ENCODE measurements around the gene DOK5. TPM values are rescaled to one million over a fixed set of nuclear protein-coding genes. Genes with fewer than 3 reads are reported as not detected.

The DOK5 gene
- total and polyA plus RNA-seq, 12 donors, result 0.51 to 21.1 (median 9.1) TPM

DNA sequence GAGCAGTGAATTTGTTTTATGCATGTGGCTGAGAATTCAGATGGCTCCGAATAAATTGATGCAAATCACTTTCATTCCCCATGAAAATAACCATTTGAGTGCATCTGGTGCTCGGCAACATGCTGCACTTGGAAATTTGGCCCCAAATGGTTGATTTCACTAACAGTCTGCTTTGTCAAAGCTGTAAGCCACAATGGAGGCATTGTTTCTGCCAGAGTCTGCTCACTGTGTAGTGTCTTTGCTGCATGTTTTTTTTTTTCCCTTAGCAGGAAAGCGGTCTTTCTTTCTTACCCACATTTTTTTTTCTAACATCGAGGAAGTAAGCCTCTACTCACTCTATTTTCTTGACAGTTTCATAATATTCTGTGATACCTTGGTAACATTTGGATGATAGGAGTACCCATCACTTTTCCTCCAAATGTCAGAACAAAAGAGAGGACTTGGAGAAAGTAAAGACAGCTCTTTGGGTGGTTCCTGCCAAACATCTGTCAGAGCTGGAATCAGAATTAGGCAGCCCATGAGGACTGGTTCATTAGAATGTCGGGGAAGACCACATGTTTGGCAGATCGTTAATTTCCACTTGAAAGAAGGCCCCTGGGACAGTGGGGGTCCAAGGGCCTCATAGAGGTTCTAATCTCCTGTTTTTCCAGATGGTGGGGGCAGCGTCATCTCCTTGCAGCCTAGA lies 149.5 kb downstream of the DOK5 start:
- H3K4me3 ChIP-seq, result no peak overlapping the region
- peak overlapping the region in 6 of 10 donors; percentile 3 to 53 (median 17) for H3K27ac ChIP-seq
- H3K4me1 ChIP-seq, result peaks cover 0 to 13% (median 3%) of the 10 kb centered on the region in 9 donors
- WGBS, 2 donors, result 45 to 48% methylated on average over 7 of the region's 7 CpGs
- DNase-seq (peak in 1 of 2 donors; percentile 43), ATAC-seq (peak in 7 of 8 donors; percentile 30 to 83 (median 67))
- no peaks in the 10 kb centered on the region for H3K9me3 ChIP-seq
- intact Hi-C loops (cut with DNase I), result loop anchor here in 3 of 10 donors (10.0 kb wide), 2 partner anchors 140 to 150 kb away; partner anchors contain the start of gene DOK5 (in 2 of the 3)
- H3K27me3 ChIP-seq, result no peaks in the 10 kb centered on the region
- H3K36me3 ChIP-seq, result no peaks in the 10 kb centered on the region
- TF ChIP-seq, protein P1, sequence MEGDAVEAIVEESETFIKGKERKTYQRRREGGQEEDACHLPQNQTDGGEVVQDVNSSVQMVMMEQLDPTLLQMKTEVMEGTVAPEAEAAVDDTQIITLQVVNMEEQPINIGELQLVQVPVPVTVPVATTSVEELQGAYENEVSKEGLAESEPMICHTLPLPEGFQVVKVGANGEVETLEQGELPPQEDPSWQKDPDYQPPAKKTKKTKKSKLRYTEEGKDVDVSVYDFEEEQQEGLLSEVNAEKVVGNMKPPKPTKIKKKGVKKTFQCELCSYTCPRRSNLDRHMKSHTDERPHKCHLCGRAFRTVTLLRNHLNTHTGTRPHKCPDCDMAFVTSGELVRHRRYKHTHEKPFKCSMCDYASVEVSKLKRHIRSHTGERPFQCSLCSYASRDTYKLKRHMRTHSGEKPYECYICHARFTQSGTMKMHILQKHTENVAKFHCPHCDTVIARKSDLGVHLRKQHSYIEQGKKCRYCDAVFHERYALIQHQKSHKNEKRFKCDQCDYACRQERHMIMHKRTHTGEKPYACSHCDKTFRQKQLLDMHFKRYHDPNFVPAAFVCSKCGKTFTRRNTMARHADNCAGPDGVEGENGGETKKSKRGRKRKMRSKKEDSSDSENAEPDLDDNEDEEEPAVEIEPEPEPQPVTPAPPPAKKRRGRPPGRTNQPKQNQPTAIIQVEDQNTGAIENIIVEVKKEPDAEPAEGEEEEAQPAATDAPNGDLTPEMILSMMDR (IDR thresholded peaks at IDR 0.05), result no peak

DNA sequence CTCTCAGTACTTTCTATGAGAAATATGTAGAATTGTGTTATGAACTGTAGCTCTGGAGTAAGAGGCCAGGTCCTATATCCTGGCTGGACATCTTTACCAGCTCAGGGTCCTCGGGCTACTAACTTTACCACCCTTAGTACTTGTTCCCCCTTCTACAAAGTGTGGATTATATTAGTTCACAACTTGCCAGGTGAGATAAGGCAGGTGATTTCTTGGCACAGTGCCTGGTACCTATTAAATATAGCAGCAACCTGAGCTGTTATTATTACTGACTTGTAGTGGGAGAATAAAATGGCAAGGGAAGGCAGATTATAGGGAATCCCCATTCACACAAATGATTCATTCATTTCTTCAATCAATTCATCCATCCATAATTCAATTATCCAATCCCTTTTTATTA lies 150.1 kb downstream of the DOK5 start:
- ATAC-seq (peak in 1 of 8 donors; percentile 21), DNase-seq (no peak)
- H3K36me3 ChIP-seq, result no peaks in the 10 kb centered on the region
- TF ChIP-seq, protein P1 (IDR thresholded peaks at IDR 0.05), result no peak
- no peaks in the 10 kb centered on the region for H3K9me3 ChIP-seq
- H3K27me3 ChIP-seq, result no peaks in the 10 kb centered on the region
- H3K27ac ChIP-seq, result peak overlapping the region in 3 of 10 donors; percentile 14 to 50 (median 18)
- WGBS, 2 donors, result 52 to 62% methylated on average over 1 of the region's 1 CpG
- no peak overlapping the region for H3K4me3 ChIP-seq
- intact Hi-C loops (cut with DNase I), result loop anchor here in 3 of 10 donors (10.0 kb wide), 2 partner anchors 141 to 151 kb away; partner anchors contain the start of gene DOK5 (in 2 of the 3)
- H3K4me1 ChIP-seq, result peaks cover 0 to 13% (median 3%) of the 10 kb centered on the region in 9 donors

DNA sequence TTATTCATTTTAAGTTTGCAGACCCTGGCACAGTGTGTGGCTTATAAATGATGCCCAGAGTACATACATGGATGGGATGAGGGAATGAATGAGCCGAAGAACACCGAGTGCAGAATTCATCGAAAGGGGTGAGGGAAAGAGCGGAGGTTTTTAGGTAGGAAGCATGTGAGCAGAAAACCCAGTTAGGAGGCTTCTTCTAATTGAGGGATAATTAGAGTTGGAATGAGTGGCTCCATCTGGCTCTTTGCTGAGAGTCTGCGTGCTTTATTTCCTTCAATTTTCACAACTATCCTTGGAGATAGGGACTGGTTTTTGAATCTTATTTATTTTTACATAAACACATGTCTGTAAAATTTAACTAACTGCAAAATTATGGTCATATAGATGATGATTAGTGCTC lies 150.7 kb downstream of the DOK5 start:
- intact Hi-C loops (cut with DNase I), result loop anchor here in 3 of 10 donors (10.0 kb wide), 2 partner anchors 141 to 151 kb away; partner anchors contain the start of gene DOK5 (in 2 of the 3)
- H3K27me3 ChIP-seq, result no peaks in the 10 kb centered on the region
- no peak overlapping the region for H3K27ac ChIP-seq
- H3K4me1 ChIP-seq, result peaks cover 0 to 13% (median 3%) of the 10 kb centered on the region in 9 donors
- ATAC-seq (no peak), DNase-seq (no peak)
- 97% methylated on average over 5 of the region's 5 CpGs for WGBS, 2 donors
- no peaks in the 10 kb centered on the region for H3K36me3 ChIP-seq
- TF ChIP-seq, protein P1 (IDR thresholded peaks at IDR 0.05), result no peak
- H3K9me3 ChIP-seq, result no peaks in the 10 kb centered on the region
- no peak overlapping the region for H3K4me3 ChIP-seq

DNA sequence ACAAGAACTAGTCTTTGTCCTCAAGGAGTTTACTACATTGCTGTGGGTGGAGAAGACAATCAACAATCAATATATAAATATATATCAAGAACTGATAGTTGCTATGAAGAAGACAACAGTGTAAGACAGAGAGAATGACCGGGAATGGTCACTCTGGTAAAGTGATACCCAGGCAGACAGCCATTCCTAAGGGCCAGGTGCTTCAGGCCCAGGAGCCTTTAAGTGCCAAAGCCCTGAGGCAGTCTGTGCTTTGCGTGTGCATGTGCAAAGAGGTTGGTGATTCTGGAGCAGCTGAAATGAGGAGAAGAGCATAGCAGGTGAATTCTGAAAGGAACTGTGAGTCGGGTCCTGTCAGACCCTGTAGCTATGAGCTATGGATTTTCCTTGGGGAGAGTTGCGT lies 154.2 kb downstream of the DOK5 start:
- no peaks in the 10 kb centered on the region for H3K36me3 ChIP-seq
- no peak overlapping the region for H3K4me3 ChIP-seq
- H3K4me1 ChIP-seq, result peaks cover 0 to 6% (median 0%) of the 10 kb centered on the region in 9 donors
- ATAC-seq (no peak), DNase-seq (no peak)
- intact Hi-C loops (cut with DNase I), result loop anchor here in 3 of 10 donors (10.0 kb wide), 2 partner anchors 145 to 155 kb away; partner anchors contain the start of gene DOK5 (in 2 of the 3)
- no peaks in the 10 kb centered on the region for H3K27me3 ChIP-seq
- WGBS, 2 donors, result 94 to 96% methylated on average over 4 of the region's 4 CpGs
- no peak overlapping the region for H3K27ac ChIP-seq
- TF ChIP-seq, protein P1 (IDR thresholded peaks at IDR 0.05), result no peak
- no peaks in the 10 kb centered on the region for H3K9me3 ChIP-seq
